Left lung (tissue), 10 donors: ENCODE measurements around the gene ZNF202. TPM values are rescaled to one million over a fixed set of nuclear protein-coding genes. Genes with fewer than 3 reads are reported as not detected.

Experiments
- ATAC-seq: fragments of 200-7000 bp; cut with Tn5 transposase; one replicate; pipeline ENCODE4 v1.9.1; 2020; ENCODE audit warnings: moderate library complexity
- DNase-seq, 4 donors: peaks; one replicate each; pipeline ENCODE4 v3.0.0-alpha.2; 2013 to 2020
- H3K27ac ChIP-seq, 2 donors: fragments of 200-600 bp; sonication (generic) in 1 of 2; one replicate each; pipeline versions ENCODE4 v1.5.0 to v1.8.0; 2020 to 2021
- H3K27me3 ChIP-seq, 2 donors: fragments of 200-600 bp; sonication (generic) in 1 of 2; one replicate each; pipeline versions ENCODE4 v1.5.0 to v1.8.0; 2020 to 2021
- H3K36me3 ChIP-seq, 2 donors: fragments of 200-600 bp; sonication (generic) in 1 of 2; one replicate each; pipeline versions ENCODE4 v1.5.0 to v1.8.0; 2020 to 2021
- H3K4me1 ChIP-seq, 2 donors: fragments of 200-600 bp; one replicate each; pipeline ENCODE4 v1.8.0; 2021
- H3K4me3 ChIP-seq, 2 donors: fragments of 200-600 bp; sonication (generic) in 1 of 2; one replicate each; pipeline versions ENCODE4 v1.5.0 to v1.8.0; 2020 to 2021; ENCODE audit warnings: mild to moderate bottlenecking in 1 of 2
- H3K9me3 ChIP-seq, 2 donors: fragments of 200-600 bp; sonication (generic) in 1 of 2; one replicate each; pipeline versions ENCODE4 v1.5.0 to v1.8.0; 2020 to 2021
- intact Hi-C, 2 donors: fragments of 100-400 bp; cut with DNase I; formaldehyde crosslinking; loops; one replicate each; pipeline versions ENCODE4 v1.11.2 to v1.14.2; 2022
- polyA plus RNA-seq, 6 donors: library from polyadenylated mRNA; unstranded; fragments of 120-200 nt; gene quantifications; one replicate each; pipeline ENCODE4 v1.2.1, GENCODE V29; 2013; ENCODE audit not compliant: insufficient read length in 6 of 6
- total RNA-seq, 2 donors: library from RNA; stranded (reverse); fragmentation: NEBNext Ultra II Directional; extraction: Animal tissue kit (Norgen Biotek cat#: 25700); gene quantifications; one replicate each; pipeline ENCODE4 v1.2.1, GENCODE V29; 2021
- TF ChIP-seq, protein P1 (sequence below), 2 donors: fragments of 200-600 bp; sonication (generic) in 1 of 2; IDR thresholded peaks; one replicate each; pipeline versions ENCODE4 v1.5.0 to v1.8.0; 2021; ENCODE audit warnings: antibody characterized with exemption in 2 of 2
- donor health status: DM: no; HTN: yes; CAD: no.
- donor health status: DM: no; HTN: no; CAD: no.

The ZNF202 gene
- total and polyA plus RNA-seq, 8 donors = 6.6 to 24.2 (median 20.7) TPM

DNA sequence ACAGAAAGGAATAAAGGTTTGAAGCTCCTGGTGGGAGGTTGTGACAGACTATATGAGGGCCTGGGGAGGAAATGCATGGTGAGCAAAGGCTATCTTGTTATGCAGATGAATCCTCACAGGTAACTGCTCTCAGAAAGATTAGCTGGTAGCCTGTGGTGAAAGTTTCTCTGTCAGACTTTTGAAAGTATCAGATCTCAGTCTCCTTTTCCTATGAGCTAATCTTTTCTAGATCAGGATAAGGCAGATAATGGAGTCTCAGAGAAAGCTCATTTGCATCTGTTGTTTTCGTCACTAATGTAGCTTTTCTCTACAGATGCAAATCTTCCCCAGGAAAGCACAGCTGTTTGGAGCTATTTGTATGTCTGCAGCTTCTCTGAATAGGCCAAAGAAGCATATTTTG, 33.8 kb upstream of the ZNF202 start:
- intact Hi-C loops = no loop called here
- no peak for ATAC-seq
- TF ChIP-seq, protein P1, sequence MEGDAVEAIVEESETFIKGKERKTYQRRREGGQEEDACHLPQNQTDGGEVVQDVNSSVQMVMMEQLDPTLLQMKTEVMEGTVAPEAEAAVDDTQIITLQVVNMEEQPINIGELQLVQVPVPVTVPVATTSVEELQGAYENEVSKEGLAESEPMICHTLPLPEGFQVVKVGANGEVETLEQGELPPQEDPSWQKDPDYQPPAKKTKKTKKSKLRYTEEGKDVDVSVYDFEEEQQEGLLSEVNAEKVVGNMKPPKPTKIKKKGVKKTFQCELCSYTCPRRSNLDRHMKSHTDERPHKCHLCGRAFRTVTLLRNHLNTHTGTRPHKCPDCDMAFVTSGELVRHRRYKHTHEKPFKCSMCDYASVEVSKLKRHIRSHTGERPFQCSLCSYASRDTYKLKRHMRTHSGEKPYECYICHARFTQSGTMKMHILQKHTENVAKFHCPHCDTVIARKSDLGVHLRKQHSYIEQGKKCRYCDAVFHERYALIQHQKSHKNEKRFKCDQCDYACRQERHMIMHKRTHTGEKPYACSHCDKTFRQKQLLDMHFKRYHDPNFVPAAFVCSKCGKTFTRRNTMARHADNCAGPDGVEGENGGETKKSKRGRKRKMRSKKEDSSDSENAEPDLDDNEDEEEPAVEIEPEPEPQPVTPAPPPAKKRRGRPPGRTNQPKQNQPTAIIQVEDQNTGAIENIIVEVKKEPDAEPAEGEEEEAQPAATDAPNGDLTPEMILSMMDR (IDR thresholded peaks at IDR 0.05) = no peak

DNA sequence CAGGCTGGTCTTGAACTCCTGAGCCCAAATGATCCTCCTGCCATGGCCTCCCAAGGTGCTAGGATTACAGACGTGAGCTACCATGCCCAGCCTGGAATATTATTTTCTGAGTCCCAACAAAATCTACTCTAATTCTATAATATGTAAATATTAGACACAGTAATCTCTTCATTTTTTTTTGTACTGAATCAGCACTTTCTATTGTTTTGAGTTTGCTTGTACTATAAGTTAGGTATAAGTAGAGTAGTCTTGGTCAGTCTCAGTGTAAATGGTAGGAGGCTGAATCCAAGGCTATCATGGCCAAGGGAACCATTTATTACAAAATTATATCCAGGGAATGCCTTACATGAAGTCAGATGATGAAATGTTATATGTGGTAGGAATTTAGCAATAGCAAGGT, 32.5 kb upstream of the ZNF202 start:
- Histone ChIP-seq H3K36me3 (no peaks in the 10 kb centered on the region), H3K9me3 (no peaks in the 10 kb centered on the region), H3K27ac (no peak overlapping the region), H3K27me3 (no peaks in the 10 kb centered on the region), H3K4me3 (no peak overlapping the region), H3K4me1 (no peaks in the 10 kb centered on the region)
- DNase-seq = no peak
- TF ChIP-seq, protein P1 (IDR thresholded peaks at IDR 0.05) = no peak
- ATAC-seq = no peak
- intact Hi-C loops = no loop called here

More for the DNA sequence above, 33.8 kb upstream of the ZNF202 start:
- Histone ChIP-seq H3K36me3 (no peaks in the 10 kb centered on the region), H3K27me3 (no peaks in the 10 kb centered on the region), H3K27ac (no peak overlapping the region), H3K4me3 (no peak overlapping the region), H3K9me3 (no peaks in the 10 kb centered on the region), H3K4me1 (no peaks in the 10 kb centered on the region)
- DNase-seq = no peak

DNA sequence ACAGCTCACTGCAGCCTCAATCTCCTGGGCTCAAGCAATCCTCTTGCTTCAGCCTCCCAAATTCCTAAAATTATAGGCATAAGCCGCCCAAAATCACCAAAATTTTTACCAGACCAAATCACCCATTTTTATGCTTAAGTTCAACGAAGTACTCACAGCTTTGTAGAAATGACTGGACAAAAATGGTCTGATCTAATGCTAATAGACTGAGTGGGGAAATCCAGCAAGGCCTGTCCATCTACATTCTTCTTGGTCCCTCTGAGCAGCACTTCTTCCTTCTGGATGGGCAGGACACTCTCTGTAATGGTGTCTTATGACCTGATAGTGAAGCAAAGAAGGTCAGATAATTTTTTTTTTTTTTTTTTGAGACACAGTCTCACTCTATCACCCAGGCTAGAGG, 31.6 kb upstream of the ZNF202 start:
- DNase-seq = no peak
- H3K27ac ChIP-seq = no peak overlapping the region
- no peaks in the 10 kb centered on the region for H3K9me3 ChIP-seq
- TF ChIP-seq, protein P1 (IDR thresholded peaks at IDR 0.05) = no peak
- H3K4me3 ChIP-seq = no peak overlapping the region
- H3K36me3 ChIP-seq = no peaks in the 10 kb centered on the region
- no peak for ATAC-seq
- H3K4me1 ChIP-seq = no peaks in the 10 kb centered on the region
- intact Hi-C loops = no loop called here
- no peaks in the 10 kb centered on the region for H3K27me3 ChIP-seq

DNA sequence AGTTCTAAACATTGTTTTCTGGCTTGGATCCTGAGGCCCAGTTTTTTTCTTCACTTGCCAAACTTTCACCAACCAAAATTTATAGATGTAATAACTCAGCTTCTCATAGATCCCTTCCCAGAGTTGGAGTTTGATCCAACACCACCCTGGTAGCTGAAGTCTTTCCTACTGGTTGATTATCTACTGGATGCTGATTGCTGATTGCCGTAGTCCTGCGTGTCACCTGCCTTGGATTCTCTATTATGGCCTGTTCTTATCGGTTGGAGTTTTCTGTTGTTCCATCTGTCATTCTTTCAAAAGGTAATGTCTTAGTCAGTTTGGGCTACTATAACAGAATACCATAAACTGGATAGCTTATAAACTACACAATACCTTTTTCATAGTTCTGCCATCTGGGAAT, 30.2 kb upstream of the ZNF202 start:
- no peak for DNase-seq
- no peak overlapping the region for H3K4me3 ChIP-seq
- TF ChIP-seq, protein P1 (IDR thresholded peaks at IDR 0.05) = no peak
- no peaks in the 10 kb centered on the region for H3K9me3 ChIP-seq
- intact Hi-C loops = no loop called here
- H3K27me3 ChIP-seq = no peaks in the 10 kb centered on the region
- no peaks in the 10 kb centered on the region for H3K4me1 ChIP-seq
- no peaks in the 10 kb centered on the region for H3K36me3 ChIP-seq
- no peak overlapping the region for H3K27ac ChIP-seq
- no peak for ATAC-seq

DNA sequence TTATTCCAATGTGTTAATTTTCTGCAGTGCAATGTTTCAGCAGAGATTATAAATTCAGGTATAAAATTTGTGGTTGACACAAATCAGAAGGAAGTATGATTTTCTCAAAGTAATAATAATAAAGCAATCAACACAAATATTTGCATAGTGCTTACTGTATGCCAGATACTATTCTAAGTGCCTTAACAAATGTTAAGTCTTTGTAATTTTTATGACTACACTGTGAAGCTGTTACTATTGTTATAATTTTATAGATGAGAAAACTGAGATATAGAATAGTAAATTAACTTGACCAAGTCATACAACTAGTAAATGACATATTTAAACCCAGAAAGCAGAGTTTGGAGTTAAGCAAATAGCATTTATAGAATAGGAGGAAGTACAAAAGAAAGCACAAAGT, 29.3 kb upstream of the ZNF202 start:
- DNase-seq = no peak
- TF ChIP-seq, protein P1 (IDR thresholded peaks at IDR 0.05) = no peak

More for the DNA sequence above, 29.3 kb upstream of the ZNF202 start:
- intact Hi-C loops = no loop called here
- Histone ChIP-seq H3K36me3 (no peaks in the 10 kb centered on the region), H3K4me3 (no peak overlapping the region), H3K27ac (no peak overlapping the region), H3K9me3 (no peaks in the 10 kb centered on the region), H3K4me1 (no peaks in the 10 kb centered on the region), H3K27me3 (no peaks in the 10 kb centered on the region)
- no peak for ATAC-seq
